EH (cell line): ENCODE data around the gene C1orf35.

ENCODE experiments used
- DNase-seq: peaks from one replicate; pipeline ENCODE4 v3.0.0-alpha.2; 2015; ENCODE audit warnings: low read depth

C1orf35 gene

DNA sequence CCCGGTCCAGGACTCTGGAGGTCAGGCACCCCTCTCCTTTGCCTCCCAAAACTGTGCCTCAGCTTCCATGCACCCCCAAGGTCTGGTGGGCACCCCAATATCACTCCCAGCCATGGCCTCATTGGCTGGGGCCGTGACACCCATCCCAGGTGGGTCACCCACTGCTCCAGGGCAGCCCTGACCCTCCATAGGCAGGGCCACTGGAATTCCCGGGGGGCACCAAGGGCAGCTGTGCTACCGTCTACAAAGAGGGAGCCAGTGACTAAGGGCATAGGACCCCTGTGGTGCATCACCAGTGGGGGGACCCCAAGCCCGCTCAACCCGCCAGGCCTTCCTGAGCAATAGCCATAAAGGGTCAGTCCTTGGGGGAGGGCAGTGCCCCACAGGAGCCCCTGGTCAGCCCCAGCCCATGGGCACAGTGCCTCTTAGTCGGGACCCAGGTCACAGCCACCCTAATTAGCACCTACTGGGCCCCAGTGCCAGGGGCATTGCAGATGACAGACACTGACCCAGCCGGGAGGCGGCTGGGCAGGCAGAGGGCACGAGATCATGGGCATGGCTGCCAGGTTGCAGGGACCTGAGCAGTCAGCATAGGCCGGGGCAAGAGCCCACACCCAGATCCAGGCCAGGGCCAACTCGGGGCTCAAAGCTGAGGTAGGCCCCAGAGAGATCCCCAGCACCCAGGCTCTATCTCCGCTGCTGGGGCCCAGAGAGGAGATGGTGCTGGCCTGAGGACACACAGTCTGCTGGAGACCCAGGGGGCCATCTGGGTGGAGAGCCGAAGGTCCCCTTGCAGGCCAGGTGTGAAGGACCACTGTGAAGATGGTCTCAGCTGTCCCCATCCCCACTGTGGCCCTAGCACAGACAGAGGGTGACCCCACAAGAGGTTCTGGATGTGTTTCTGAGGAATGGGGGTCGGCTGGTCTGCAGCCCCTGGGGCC is 39.6 kb downstream of the C1orf35 start:
- no peak for DNase-seq

DNA sequence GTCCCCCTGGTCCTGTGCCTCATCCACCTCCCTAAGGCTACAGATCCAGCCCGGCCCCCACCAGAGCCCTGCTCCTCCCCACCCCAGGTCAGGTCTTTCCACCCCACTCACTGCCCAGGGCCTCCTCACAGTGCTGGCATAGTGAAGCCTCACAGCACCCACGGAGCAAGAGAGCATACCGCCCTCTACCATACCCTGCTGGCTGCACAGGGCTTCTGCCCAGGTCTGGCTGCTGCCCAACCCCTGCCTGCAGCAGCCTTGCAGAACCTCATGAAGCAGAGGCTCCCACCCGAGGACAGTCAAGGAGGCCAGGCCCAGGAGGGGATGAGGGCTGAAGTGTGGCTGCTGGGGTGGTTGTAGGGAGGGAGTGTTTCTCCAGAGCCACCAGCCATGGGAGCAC is 40.3 kb downstream of the C1orf35 start:
- no peak for DNase-seq

DNA sequence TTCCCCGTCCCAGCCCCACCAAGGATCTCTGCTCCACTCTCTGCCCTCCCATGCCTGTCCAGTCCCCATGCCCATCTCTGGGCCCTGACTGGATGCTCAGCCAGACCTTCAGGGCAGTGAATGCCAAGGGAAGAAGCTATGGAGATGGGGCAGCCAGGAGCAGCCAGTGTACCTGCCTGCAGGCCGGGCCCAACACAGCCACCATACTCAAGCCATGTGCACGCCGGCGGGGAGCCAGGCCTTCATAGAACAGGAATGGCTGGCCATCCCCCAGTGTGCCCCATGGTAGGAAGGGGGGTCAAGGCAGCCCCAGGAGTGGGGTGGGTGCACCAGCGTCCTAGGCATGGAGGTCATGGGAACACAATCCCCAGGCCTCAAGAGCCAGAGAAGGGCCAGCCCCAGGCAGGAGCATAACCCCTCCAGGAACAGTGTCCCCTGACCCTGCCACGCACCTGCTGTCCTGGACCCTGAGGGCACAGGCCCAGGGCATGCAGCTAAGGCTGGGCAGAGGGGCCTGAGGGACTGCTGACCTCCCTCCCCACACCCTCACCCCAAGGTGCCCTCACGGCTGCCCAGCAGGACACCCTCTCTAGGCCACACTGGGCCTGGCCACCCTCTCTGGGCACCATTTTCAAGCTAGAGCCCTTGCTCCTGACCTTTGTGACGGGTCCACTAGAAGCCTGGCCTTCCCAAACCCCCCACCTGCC is 40.9 kb downstream of the C1orf35 start:
- DNase-seq, result no peak

DNA sequence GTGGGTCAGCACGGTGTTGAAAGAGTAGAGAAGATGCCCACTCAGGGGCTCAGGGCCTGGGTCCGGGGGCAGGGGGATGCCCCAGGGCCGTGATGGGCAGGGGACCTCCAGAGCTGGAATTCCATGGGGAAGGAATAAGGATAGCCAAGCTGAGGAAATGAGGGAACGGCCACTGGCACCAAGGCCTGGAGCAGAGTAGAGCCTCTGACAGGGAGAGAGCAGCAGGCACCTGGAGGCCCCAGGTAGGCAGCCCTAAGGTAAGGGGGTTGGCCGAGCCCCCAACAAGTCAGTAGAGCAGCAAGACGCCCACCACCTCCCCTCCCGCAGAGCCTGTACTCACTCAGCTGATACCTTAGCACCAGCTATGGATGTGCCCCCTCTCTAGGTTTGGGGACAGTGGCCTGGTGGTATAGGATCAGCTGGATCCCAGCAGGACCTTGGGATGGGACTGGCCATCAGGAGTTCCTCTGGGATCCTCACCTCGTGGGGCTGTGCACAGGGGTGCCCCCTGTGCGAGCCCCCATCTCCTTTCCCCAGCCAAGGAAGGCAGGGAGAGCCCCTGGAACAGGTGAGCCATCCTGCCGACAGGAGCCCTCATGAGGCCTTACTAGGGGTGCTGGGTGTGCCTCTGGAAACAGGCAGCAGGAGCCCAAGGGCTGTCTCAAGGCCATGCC is 41.6 kb downstream of the C1orf35 start:
- no peak for DNase-seq

- DNase-seq, result peak; percentile 27
Measured at GRCh38 chr1:228060458-228061190, 42.5 kb downstream of the C1orf35 start.

DNA sequence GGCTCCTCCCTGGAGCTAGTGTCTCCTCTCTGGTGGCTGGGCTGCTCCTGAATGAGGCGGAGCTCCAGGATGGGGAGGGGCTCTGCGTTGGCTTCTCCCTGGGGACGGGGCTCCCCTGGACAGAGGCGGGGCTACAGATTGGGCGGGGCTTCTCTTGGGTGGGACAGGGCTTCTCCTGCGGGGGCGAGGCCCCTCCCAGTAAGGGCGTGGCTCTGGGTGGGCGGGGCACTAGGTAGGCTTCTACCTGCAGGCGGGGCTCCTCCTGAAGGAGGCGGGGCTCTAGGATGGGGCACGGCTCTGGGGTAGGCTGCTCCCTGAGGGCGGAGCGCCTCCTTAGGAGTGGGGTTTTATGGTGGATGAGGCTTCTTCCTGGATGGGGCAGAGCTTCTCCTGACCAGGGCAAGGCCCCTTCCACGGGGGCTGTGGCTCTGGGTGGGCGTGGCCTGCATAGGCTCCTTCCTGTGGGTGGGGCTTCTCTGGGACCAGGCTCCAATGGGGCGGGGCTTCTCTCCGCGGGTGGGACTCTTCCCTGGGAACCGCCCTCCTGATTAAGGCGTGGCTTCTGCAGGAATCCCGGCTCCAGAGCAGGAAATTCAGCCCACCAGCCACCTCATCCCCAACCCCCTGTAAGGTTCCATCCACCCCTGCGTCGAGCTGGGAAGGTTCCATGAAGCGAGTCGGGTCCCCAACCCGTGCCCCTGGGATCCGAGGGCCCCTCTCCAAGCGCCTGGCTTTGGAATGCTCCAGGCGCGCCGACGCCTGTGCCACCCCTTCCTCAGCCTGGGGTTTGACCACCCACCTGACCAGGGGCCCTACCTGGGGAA is 43.3 kb downstream of the C1orf35 start:
- DNase-seq, result peak; percentile 66

DNA sequence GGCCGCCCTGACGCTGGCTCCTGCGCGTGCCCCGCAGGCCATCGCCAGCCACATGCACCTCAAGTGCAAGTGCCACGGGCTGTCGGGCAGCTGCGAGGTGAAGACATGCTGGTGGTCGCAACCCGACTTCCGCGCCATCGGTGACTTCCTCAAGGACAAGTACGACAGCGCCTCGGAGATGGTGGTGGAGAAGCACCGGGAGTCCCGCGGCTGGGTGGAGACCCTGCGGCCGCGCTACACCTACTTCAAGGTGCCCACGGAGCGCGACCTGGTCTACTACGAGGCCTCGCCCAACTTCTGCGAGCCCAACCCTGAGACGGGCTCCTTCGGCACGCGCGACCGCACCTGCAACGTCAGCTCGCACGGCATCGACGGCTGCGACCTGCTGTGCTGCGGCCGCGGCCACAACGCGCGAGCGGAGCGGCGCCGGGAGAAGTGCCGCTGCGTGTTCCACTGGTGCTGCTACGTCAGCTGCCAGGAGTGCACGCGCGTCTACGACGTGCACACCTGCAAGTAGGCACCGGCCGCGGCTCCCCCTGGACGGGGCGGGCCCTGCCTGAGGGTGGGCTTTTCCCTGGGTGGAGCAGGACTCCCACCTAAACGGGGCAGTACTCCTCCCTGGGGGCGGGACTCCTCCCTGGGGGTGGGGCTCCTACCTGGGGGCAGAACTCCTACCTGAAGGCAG is 44.0 kb downstream of the C1orf35 start:
- DNase-seq, result no peak

DNA sequence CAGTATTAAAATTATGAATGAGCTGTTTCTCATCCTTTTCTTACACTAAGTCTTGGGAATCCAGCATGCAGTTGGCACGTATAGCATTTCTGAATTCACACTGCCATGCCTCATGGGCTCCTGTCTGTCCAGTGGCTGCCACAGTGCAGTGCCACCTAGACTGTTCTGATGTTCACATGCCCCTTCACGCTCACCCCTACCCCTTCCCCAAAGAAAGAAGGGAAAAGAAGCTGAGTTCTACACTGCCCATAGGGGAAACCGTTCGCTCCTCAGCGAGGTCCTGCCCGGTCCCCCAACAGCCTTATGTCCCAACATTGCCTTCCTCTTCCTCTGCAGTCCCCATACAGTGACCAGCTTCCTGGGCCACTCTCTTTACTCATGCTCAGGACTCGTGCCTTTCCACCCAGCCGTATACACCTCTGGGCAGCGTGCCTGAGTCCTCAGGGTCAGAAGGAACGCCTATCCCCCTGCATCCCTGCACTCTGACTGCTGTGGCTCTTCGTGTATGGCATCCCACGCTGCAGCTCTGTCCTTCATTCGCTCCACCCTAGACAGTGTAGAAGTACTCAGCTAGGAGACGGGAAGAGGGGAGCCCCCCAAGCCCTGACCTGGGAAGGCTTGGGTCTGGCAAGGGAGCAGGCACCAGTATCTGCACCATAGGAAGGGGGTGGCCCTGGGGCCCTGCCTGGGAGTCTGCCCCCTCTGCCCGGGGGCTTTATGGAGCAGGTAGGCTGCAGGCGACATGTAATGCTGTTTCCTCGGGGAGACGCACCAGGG is 44.8 kb downstream of the C1orf35 start:
- no peak for DNase-seq
